Lower lobe of right lung (tissue), 2 donors: Measurements from ENCODE around the gene HBA1. TPM values are rescaled to one million over a fixed set of nuclear protein-coding genes. Genes with fewer than 3 reads are reported as not detected.

ENCODE experiments used
- ATAC-seq, 2 donors: fragments of 200-7000 bp; cut with Tn5 transposase; one replicate each; pipeline ENCODE4 v1.9.1; 2020 to 2022; ENCODE audit warnings: mild to moderate bottlenecking in 2 of 2, moderate library complexity in 2 of 2
- DNase-seq: peaks from one replicate; pipeline ENCODE4 v3.0.0-alpha.2; 2020
- H3K27ac ChIP-seq: fragments of 200-600 bp; one replicate; pipeline ENCODE4 v1.8.0; 2022
- H3K27me3 ChIP-seq: fragments of 200-600 bp; one replicate; pipeline ENCODE4 v1.8.0; 2022; ENCODE audit warnings: low read depth
- H3K36me3 ChIP-seq: fragments of 200-600 bp; one replicate; pipeline ENCODE4 v1.8.0; 2022; ENCODE audit warnings: mild to moderate bottlenecking
- H3K4me1 ChIP-seq: fragments of 200-600 bp; one replicate; pipeline ENCODE4 v1.8.0; 2022
- H3K4me3 ChIP-seq: fragments of 200-600 bp; one replicate; pipeline ENCODE4 v1.8.0; 2022; ENCODE audit warnings: mild to moderate bottlenecking
- H3K9me3 ChIP-seq: fragments of 200-600 bp; one replicate; pipeline ENCODE4 v1.8.0; 2022
- CTCF ChIP-seq: fragments of 200-600 bp; IDR thresholded peaks from one replicate; pipeline ENCODE4 v1.8.0; 2022; ENCODE audit warnings: antibody characterized with exemption, mild to moderate bottlenecking
- intact Hi-C: fragments of 100-400 bp; cut with DNase I; formaldehyde crosslinking; loops from one replicate; pipeline ENCODE4 v1.11.0; 2022
- total RNA-seq: library from RNA; stranded (reverse); fragmentation: NEBNext Ultra II Directional; extraction: Animal tissue kit (Norgen Biotek cat#: 25700); gene quantifications from one replicate; pipeline ENCODE4 v1.2.1, GENCODE V29; 2021
- donor health status: DM: no; HTN: yes; CAD: no; lungs with severe emphysema.

The HBA1 gene
- total RNA-seq, 1 donor from 2014 or later = 217 TPM

GRCh38 chr16:177394-177822 lies 928 bp downstream of the HBA1 start:
- intact Hi-C loops = no loop called here

GRCh38 chr16:177981-178667 lies 1.6 kb downstream of the HBA1 start:
- ATAC-seq = no peak
- H3K4me1 ChIP-seq = peaks cover 22% of the 10 kb centered on the region
- intact Hi-C loops = no loop called here
- H3K27ac ChIP-seq = no peak overlapping the region
- no peak for DNase-seq
- TF ChIP-seq CTCF = no peak
- H3K27me3 ChIP-seq = peaks cover 65% of the 10 kb centered on the region
- H3K36me3 ChIP-seq = no peaks in the 10 kb centered on the region
- no peaks in the 10 kb centered on the region for H3K9me3 ChIP-seq
- H3K4me3 ChIP-seq = no peak overlapping the region

More at GRCh38 chr16:177394-177822, 928 bp downstream of the HBA1 start:
- Histone ChIP-seq H3K27me3 (peaks cover 65% of the 10 kb centered on the region), H3K27ac (no peak overlapping the region), H3K4me3 (no peak overlapping the region), H3K9me3 (no peaks in the 10 kb centered on the region), H3K36me3 (no peaks in the 10 kb centered on the region), H3K4me1 (peaks cover 22% of the 10 kb centered on the region)
- ATAC-seq = no peak
- DNase-seq = no peak
- no peak for TF ChIP-seq CTCF

- no peak for DNase-seq
- TF ChIP-seq CTCF = no peak
- Histone ChIP-seq H3K36me3 (no peaks in the 10 kb centered on the region), H3K4me3 (no peak overlapping the region), H3K27me3 (peaks cover 61% of the 10 kb centered on the region), H3K27ac (no peak overlapping the region), H3K4me1 (peaks cover 22% of the 10 kb centered on the region), H3K9me3 (no peaks in the 10 kb centered on the region)
- ATAC-seq = no peak
- intact Hi-C loops = no loop called here
These were observed 2.2 kb downstream of the HBA1 start for GRCh38 chr16:178668-179015.

GRCh38 chr16:179211-180092 lies 3.0 kb downstream of the HBA1 start:
- Histone ChIP-seq H3K36me3 (no peaks in the 10 kb centered on the region), H3K27ac (no peak overlapping the region), H3K9me3 (no peaks in the 10 kb centered on the region), H3K4me3 (no peak overlapping the region), H3K4me1 (peaks cover 22% of the 10 kb centered on the region), H3K27me3 (peaks cover 59% of the 10 kb centered on the region)
- intact Hi-C loops = no loop called here
- TF ChIP-seq CTCF = no peak
- DNase-seq (no peak), ATAC-seq (no peak)

- Histone ChIP-seq H3K9me3 (no peaks in the 10 kb centered on the region), H3K27ac (no peak within 1 kb of the TSS), H3K27me3 (peaks cover 52% of the 10 kb centered on the region), H3K4me3 (peak within 1 kb of the TSS; percentile 47), H3K36me3 (no peaks in the 10 kb centered on the region), H3K4me1 (peaks cover 22% of the 10 kb centered on the region)
- no peak for DNase-seq
- intact Hi-C loops = no loop called here
- ATAC-seq = peak; percentile 23 to 42
- peak; percentile 36 for TF ChIP-seq CTCF
These were observed 3.7 kb downstream of the HBA1 start, which contains the start of gene HBQ1 for GRCh38 chr16:180101-180675. Gene HBQ1 (plus strand): TSS chr16:180459. CDS start chr16:180487, 28 bp downstream.
